ENCODE results near the gene RASD1.

Gene RASD1

GRCh38 chr17:17509601-17510425 lies 13.6 kb upstream of the RASD1 start:
- DNase-seq, result no peak

GRCh38 chr17:17508646-17509591 lies 12.7 kb upstream of the RASD1 start:
- DNase-seq, result no peak

DNA sequence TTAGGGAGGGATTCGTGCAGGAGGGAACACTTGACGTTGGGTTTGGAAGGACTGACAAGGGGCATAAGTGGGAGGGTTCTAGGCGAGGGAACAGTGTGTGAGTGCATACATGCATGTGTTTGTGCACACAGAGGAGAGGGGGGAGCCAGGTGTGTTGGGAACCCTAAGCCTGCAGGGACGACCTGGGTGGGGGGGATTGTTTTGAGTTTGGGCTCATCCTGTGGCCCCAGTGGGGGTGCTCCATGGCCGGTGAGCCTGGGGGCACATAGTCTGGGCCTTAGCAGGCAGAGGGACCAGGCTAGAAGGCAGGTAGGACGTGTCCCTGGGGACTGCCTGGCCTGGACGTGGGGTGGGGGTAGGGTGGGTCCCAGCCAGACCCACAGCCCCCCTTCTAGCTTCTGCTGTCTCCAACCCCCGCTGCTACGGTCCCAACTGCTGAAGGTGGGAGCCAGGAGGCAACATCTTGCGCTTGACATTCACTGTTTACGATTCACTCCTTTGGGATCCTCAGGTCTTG lies 11.9 kb upstream of the RASD1 start:
- DNase-seq, result no peak

DNA sequence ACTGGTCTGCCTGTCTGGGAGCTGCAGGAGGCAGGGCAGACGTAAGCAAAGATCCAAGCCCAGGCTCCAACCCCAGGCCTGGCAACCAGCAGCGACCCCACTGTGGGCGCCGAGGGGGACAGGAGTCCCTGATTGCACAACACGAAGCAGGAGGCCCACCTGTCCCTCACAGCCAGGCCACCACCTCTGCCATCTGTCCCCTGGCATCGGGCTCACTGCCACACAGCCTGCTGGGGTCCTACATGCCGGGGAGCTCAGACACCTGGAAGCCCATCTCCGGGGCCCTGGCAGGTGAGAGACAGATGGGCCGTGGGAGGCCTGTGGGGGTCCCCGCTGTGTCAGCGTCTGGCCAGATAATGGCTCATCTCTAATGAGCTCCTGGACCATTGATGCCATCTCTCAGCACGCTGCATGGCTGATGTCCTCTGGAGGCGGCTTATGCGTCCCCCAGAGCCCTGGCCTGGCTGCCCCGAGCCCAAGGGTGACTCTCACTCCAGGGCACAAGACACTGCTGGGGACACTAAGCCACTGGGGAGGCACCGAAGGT lies 11.3 kb upstream of the RASD1 start:
- no peak for DNase-seq

- no peak for DNase-seq
Observed at GRCh38 chr17:17506893-17507464, 10.8 kb upstream of the RASD1 start.

GRCh38 chr17:17506181-17506741 lies 10.1 kb upstream of the RASD1 start:
- no peak for DNase-seq

DNA sequence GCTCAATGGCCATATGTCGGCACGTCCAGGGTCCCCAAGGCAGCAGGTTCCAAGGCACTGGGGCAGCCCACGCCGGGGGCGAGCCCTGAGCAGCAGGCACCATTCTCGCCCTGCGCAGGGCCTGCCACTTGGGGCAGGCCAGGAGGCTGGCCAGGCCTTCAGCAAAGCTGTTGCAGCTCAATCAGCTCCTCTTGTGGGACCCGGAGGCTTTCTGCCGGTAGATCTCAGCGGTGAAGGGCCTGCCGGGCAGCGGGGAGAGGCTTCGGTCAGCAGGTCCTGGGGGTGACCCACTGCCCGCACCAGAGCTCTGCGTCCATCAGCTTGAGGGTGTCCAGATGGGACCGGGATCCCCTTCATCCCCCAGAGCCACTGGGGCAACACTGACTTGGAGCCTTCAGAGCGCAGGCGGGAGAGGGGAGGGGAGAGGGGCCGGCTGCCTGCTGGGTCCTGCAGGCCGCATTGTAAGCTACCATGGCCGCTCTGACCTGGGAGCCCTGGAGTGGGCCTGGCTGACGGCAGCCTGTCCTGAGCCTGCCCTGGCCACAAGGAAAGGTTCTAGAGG lies 9.5 kb upstream of the RASD1 start:
- no peak for DNase-seq

- no peak for DNase-seq
Observed at GRCh38 chr17:17505151-17505550, 9.0 kb upstream of the RASD1 start.

GRCh38 chr17:17504341-17505140 lies 8.3 kb upstream of the RASD1 start:
- DNase-seq, result no peak

- DNase-seq, result no peak
Observed at GRCh38 chr17:17503566-17504130, 7.5 kb upstream of the RASD1 start.

DNA sequence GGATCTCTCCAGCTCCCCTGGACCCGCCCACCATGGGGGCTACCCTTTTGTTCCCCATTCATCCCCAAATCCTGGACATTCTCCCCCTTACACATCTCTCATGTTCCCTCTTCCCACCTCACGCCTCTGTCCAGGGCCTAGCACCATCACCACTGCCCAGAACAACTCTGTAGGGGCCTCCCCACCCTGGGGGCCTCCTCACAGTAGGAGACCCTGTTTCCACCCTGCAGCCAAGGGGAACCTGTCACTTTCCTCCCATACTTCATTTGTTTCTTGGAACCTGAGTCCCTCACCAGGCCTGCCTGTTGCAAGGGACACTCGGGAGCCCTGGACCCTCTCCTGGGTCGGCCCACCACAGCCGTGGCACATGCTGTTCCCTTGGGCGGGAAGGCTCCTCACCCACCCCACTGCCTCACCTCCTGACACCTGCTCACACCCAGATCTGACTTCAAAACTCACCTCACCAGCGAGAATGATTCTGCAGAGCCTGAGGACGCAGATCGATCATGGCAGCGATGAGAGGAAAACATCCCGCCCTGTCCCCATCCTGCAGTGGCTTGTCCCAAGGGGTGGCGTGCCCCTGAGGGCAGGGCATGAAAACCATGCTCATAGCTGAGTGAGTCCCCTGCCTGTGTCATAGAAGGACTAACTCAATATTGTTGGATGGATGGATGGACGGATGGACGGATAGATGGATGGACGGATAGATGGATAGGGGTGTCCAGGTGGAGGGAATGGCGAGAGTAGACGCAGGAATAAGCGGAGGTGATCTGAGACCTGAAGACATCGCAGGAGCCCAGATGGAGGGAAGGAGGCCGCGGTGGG lies 6.8 kb upstream of the RASD1 start:
- no peak for DNase-seq

DNA sequence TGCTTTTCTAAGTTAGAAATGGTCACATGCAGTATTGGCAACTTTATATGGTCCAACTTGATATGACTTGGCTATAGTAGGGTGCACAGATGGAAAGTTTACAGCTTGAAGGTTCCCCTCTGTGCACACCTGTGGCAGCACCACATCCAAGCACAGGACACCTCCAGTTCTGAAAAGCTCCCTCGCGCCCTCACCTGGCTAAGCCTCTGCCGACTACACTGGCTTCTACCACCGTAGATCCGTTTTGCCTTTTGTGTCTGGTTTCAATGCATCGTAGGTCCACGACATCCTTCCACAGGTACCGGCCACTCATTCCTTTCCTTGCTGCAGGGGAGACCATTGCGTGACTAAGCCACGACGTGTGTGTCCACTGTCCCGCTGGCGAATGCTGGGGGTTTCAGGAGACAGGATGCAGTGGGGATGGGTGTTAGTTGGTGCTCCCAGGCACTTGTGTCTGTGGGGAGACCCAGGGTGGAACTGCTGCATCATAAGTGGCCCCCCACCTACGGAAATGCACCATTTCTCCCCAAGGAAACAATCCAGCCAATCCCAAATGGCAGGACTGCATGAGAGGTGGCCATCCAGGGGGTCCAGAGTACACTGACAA lies 4.9 kb upstream of the RASD1 start:
- DNase-seq, result no peak

- DNase-seq, result no peak
Observed at GRCh38 chr17:17499402-17500145, 3.4 kb upstream of the RASD1 start.

- no peak for DNase-seq
Observed at GRCh38 chr17:17498606-17499301, 2.6 kb upstream of the RASD1 start.

DNA sequence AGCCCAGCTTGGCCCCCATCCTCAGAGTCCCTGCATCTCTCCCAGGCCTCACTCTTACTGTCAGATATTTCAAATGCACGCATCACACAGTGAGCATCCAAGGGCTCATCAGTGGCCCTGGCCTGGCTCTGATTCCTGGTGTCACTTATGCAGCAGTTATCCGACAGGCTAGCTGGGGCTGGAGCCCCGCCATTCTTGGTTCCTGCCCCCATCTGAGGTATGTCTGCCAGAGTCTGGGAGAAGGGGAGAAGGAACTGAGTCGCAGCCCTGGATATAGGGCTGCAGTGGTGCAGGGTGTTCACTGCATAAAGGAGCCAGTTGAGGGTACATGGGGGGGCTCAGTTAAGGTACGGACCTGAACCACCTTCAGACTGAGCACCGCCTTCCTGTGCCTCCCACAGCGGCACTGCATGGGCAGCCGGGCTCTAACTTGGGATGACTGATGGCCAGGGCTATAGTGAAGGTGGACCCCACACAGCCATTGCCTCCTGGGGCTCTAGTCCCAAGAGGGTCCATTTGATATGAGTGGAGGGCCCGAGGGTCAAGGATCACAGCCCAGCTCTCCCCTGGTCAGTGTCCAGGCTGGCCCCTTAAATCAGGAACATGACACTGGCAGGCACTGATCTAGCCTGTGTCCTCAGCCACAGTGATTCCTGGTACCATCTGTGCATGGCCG lies 1.8 kb upstream of the RASD1 start:
- no peak for DNase-seq

DNA sequence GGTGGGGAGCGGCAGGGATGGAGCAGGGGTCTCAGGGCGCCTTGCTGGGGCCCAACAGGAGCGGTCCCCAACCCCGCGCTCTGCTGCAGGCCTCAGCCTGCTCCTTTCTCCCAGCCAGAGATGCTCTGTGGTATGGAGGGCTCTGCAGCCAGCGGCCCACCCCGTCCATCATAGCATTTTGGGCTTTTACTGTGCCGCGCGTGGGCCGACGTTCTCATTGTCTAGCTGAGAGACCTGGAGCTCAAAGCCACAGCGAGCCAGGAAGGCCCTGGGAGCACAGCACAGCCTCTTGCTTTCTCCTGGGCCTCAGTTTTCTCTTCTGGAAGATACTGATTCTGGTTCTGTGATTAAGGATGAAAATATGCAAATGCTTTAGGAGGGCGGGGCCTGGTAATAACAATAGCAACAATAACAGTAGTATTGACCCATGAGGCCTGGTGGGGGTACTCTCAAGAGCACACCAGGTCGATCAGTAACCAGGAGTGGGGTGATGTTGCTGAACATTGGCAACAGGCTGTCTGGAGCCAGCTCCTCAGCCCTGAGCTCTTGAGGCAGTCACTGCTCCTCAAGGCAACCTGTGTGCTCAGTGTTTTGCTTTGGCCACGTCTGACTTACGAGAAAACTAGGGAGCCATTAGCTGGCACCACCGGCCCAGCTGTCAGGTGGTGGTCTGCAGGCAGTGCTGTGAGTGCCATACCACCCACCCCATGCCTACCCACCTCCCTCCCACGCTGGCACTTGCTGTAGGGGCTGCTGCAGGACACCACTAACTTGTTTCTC lies 1.1 kb upstream of the RASD1 start:
- DNase-seq, result no peak
